ENCODE data around the gene TMEM269.

Gene TMEM269

GRCh38 chr1:42737986-42738677 lies 46.7 kb upstream of the TMEM269 start:
- no peak for DNase-seq
- no peaks in the 10 kb centered on the region for H3K9me3 ChIP-seq (ENCODE audit: control extremely low read depth in 1 of 5, control insufficient read depth in 4 of 5, insufficient read depth in 2 of 5, low read depth in 1 of 5, low read length in 4 of 5)
- H3K36me3 ChIP-seq (ENCODE audit: control insufficient read depth in 4 of 4, insufficient read depth in 4 of 4, low read length in 3 of 4): no peaks in the 10 kb centered on the region
- POLR2A ChIA-PET: no interaction called here
- 96% methylated on average over 21 of the region's 21 CpGs for WGBS (ENCODE audit: insufficient coverage)
- no peak overlapping the region for H3K27ac ChIP-seq (ENCODE audit: insufficient read depth in 1 of 2, low read depth in 1 of 2, low read length in 2 of 2, poor library complexity in 1 of 2, severe bottlenecking in 2 of 2)
- H3K4me1 ChIP-seq (ENCODE audit: control extremely low read depth in 1 of 4, control insufficient read depth in 4 of 4, insufficient read depth in 4 of 4, low read length in 3 of 4): peaks cover 3 to 32% (median 28%) of the 10 kb centered on the region in 4 experiments
- CTCF ChIA-PET: interaction anchor here (1.0 to 2.1 kb wide), 4 partner anchors 9 to 157 kb away, joined by 3 to 10 read pairs (median 4); no protein-coding TSS in a partner anchor
- no peak overlapping the region for H3K4me3 ChIP-seq (ENCODE audit: control insufficient read depth in 1 of 7, extremely low read depth in 1 of 7, insufficient read depth in 4 of 7, low read depth in 2 of 7, low read length in 6 of 7)
- no peaks in the 10 kb centered on the region for H3K27me3 ChIP-seq (replicated peaks in 2 of 5; ENCODE audit: control insufficient read depth in 4 of 5, insufficient read depth in 5 of 5, low read length in 4 of 5)

- POLR2A ChIA-PET: no interaction called here
- CTCF ChIA-PET: interaction anchor here (1.9 to 2.1 kb wide), 2 partner anchors 9 to 11 kb away, joined by 6 to 10 read pairs; no protein-coding TSS in a partner anchor
- Histone ChIP-seq H3K27ac (ENCODE audit: insufficient read depth in 1 of 2, low read depth in 1 of 2, low read length in 2 of 2, poor library complexity in 1 of 2, severe bottlenecking in 2 of 2) (no peak overlapping the region), H3K27me3 (replicated peaks in 2 of 5; ENCODE audit: control insufficient read depth in 4 of 5, insufficient read depth in 5 of 5, low read length in 4 of 5) (no peaks in the 10 kb centered on the region), H3K9me3 (ENCODE audit: control extremely low read depth in 1 of 5, control insufficient read depth in 4 of 5, insufficient read depth in 2 of 5, low read depth in 1 of 5, low read length in 4 of 5) (no peaks in the 10 kb centered on the region), H3K4me1 (ENCODE audit: control extremely low read depth in 1 of 4, control insufficient read depth in 4 of 4, insufficient read depth in 4 of 4, low read length in 3 of 4) (peaks cover 3 to 32% (median 28%) of the 10 kb centered on the region in 4 experiments), H3K4me3 (ENCODE audit: control insufficient read depth in 1 of 7, extremely low read depth in 1 of 7, insufficient read depth in 4 of 7, low read depth in 2 of 7, low read length in 6 of 7) (no peak overlapping the region), H3K36me3 (ENCODE audit: control insufficient read depth in 4 of 4, insufficient read depth in 4 of 4, low read length in 3 of 4) (no peaks in the 10 kb centered on the region)
- WGBS (ENCODE audit: insufficient coverage): 100% methylated on average over 4 of the region's 8 CpGs
- no peak for DNase-seq
Observed at GRCh38 chr1:42738678-42739226, 46.0 kb upstream of the TMEM269 start.

- no peak for DNase-seq
- Histone ChIP-seq H3K27ac (ENCODE audit: insufficient read depth in 1 of 2, low read depth in 1 of 2, low read length in 2 of 2, poor library complexity in 1 of 2, severe bottlenecking in 2 of 2) (no peak within 1 kb of the TSS), H3K36me3 (ENCODE audit: control insufficient read depth in 4 of 4, insufficient read depth in 4 of 4, low read length in 3 of 4) (no peaks in the 10 kb centered on the region), H3K27me3 (replicated peaks in 2 of 5; ENCODE audit: control insufficient read depth in 4 of 5, insufficient read depth in 5 of 5, low read length in 4 of 5) (no peaks in the 10 kb centered on the region), H3K4me3 (ENCODE audit: control insufficient read depth in 1 of 7, extremely low read depth in 1 of 7, insufficient read depth in 4 of 7, low read depth in 2 of 7, low read length in 6 of 7) (no peak within 1 kb of the TSS), H3K9me3 (ENCODE audit: control extremely low read depth in 1 of 5, control insufficient read depth in 4 of 5, insufficient read depth in 2 of 5, low read depth in 1 of 5, low read length in 4 of 5) (no peaks in the 10 kb centered on the region), H3K4me1 (ENCODE audit: control extremely low read depth in 1 of 4, control insufficient read depth in 4 of 4, insufficient read depth in 4 of 4, low read length in 3 of 4) (peaks cover 3 to 32% (median 28%) of the 10 kb centered on the region in 4 experiments)
- POLR2A ChIA-PET: interaction anchor here (0.6 kb wide), 1 partner anchor 574 kb away, joined by 3 read pairs; no protein-coding TSS in a partner anchor
- CTCF ChIA-PET: interaction anchor here (1.2 to 1.3 kb wide), 2 partner anchors 13 to 18 kb away, joined by 3 to 4 read pairs; no protein-coding TSS in a partner anchor
- 99% methylated on average over 22 of the region's 27 CpGs for WGBS (ENCODE audit: insufficient coverage)
Observed at GRCh38 chr1:42739753-42740700, 44.8 kb upstream of the TMEM269 start, which contains the start of gene CLDN19. Gene CLDN19 (minus strand): TSS chr1:42740236. CDS start chr1:42740063, 173 bp downstream.

- POLR2A ChIA-PET: no interaction called here
Observed at GRCh38 chr1:42740851-42741580, 43.8 kb upstream of the TMEM269 start.

GRCh38 chr1:42741706-42742105 lies 43.1 kb upstream of the TMEM269 start:
- DNase-seq: no peak
- no peak overlapping the region for H3K27ac ChIP-seq (ENCODE audit: insufficient read depth in 1 of 2, low read depth in 1 of 2, low read length in 2 of 2, poor library complexity in 1 of 2, severe bottlenecking in 2 of 2)
- H3K36me3 ChIP-seq (ENCODE audit: control insufficient read depth in 4 of 4, insufficient read depth in 4 of 4, low read length in 3 of 4): peaks cover 0 to 16% (median 7%) of the 10 kb centered on the region in 4 experiments
- H3K4me1 ChIP-seq (ENCODE audit: control extremely low read depth in 1 of 4, control insufficient read depth in 4 of 4, insufficient read depth in 4 of 4, low read length in 3 of 4): peaks cover 3 to 18% (median 17%) of the 10 kb centered on the region in 4 experiments
- H3K4me3 ChIP-seq (ENCODE audit: control insufficient read depth in 1 of 7, extremely low read depth in 1 of 7, insufficient read depth in 4 of 7, low read depth in 2 of 7, low read length in 6 of 7): no peak overlapping the region
- ChIA-PET POLR2A (no interaction called here), CTCF (no interaction called here)
- H3K9me3 ChIP-seq (ENCODE audit: control extremely low read depth in 1 of 5, control insufficient read depth in 4 of 5, insufficient read depth in 2 of 5, low read depth in 1 of 5, low read length in 4 of 5): no peaks in the 10 kb centered on the region
- WGBS (ENCODE audit: insufficient coverage): 86% methylated on average over 4 of the region's 4 CpGs
- H3K27me3 ChIP-seq (replicated peaks in 2 of 5; ENCODE audit: control insufficient read depth in 4 of 5, insufficient read depth in 5 of 5, low read length in 4 of 5): no peaks in the 10 kb centered on the region

More at GRCh38 chr1:42740851-42741580, 43.8 kb upstream of the TMEM269 start:
- Histone ChIP-seq H3K4me3 (ENCODE audit: control insufficient read depth in 1 of 7, extremely low read depth in 1 of 7, insufficient read depth in 4 of 7, low read depth in 2 of 7, low read length in 6 of 7) (no peak overlapping the region), H3K9me3 (ENCODE audit: control extremely low read depth in 1 of 5, control insufficient read depth in 4 of 5, insufficient read depth in 2 of 5, low read depth in 1 of 5, low read length in 4 of 5) (no peaks in the 10 kb centered on the region), H3K27me3 (replicated peaks in 2 of 5; ENCODE audit: control insufficient read depth in 4 of 5, insufficient read depth in 5 of 5, low read length in 4 of 5) (no peaks in the 10 kb centered on the region), H3K27ac (ENCODE audit: insufficient read depth in 1 of 2, low read depth in 1 of 2, low read length in 2 of 2, poor library complexity in 1 of 2, severe bottlenecking in 2 of 2) (no peak overlapping the region), H3K36me3 (ENCODE audit: control insufficient read depth in 4 of 4, insufficient read depth in 4 of 4, low read length in 3 of 4) (peaks cover 0 to 9% (median 3%) of the 10 kb centered on the region in 4 experiments), H3K4me1 (ENCODE audit: control extremely low read depth in 1 of 4, control insufficient read depth in 4 of 4, insufficient read depth in 4 of 4, low read length in 3 of 4) (peaks cover 3 to 25% (median 24%) of the 10 kb centered on the region in 4 experiments)
- CTCF ChIA-PET: interaction anchor here (1.2 to 1.3 kb wide), 2 partner anchors 14 to 17 kb away, joined by 3 to 4 read pairs; no protein-coding TSS in a partner anchor
- no peak for DNase-seq
- 94% methylated on average over 15 of the region's 19 CpGs for WGBS (ENCODE audit: insufficient coverage)

GRCh38 chr1:42742141-42742540 lies 42.6 kb upstream of the TMEM269 start:
- 97% methylated on average over 2 of the region's 8 CpGs for WGBS (ENCODE audit: insufficient coverage)
- no peak overlapping the region for H3K4me3 ChIP-seq (ENCODE audit: control insufficient read depth in 1 of 7, extremely low read depth in 1 of 7, insufficient read depth in 4 of 7, low read depth in 2 of 7, low read length in 6 of 7)
- peaks cover 0 to 14% (median 13%) of the 10 kb centered on the region in 4 experiments for H3K4me1 ChIP-seq (ENCODE audit: control extremely low read depth in 1 of 4, control insufficient read depth in 4 of 4, insufficient read depth in 4 of 4, low read length in 3 of 4)
- CTCF ChIA-PET: interaction anchor here (1.4 kb wide), 1 partner anchor 10 kb away, joined by 4 read pairs; no protein-coding TSS in a partner anchor
- no peak overlapping the region for H3K27ac ChIP-seq (ENCODE audit: insufficient read depth in 1 of 2, low read depth in 1 of 2, low read length in 2 of 2, poor library complexity in 1 of 2, severe bottlenecking in 2 of 2)
- no peaks in the 10 kb centered on the region for H3K9me3 ChIP-seq (ENCODE audit: control extremely low read depth in 1 of 5, control insufficient read depth in 4 of 5, insufficient read depth in 2 of 5, low read depth in 1 of 5, low read length in 4 of 5)
- POLR2A ChIA-PET: no interaction called here
- DNase-seq: no peak
- peaks cover 0 to 18% (median 9%) of the 10 kb centered on the region in 4 experiments for H3K36me3 ChIP-seq (ENCODE audit: control insufficient read depth in 4 of 4, insufficient read depth in 4 of 4, low read length in 3 of 4)
- H3K27me3 ChIP-seq (replicated peaks in 2 of 5; ENCODE audit: control insufficient read depth in 4 of 5, insufficient read depth in 5 of 5, low read length in 4 of 5): no peaks in the 10 kb centered on the region

Data from common myeloid progenitor, CD34-positive (primary cell).